ENCODE measurements around the gene MED7. TPM values are rescaled to one million over a fixed set of nuclear protein-coding genes. Genes with fewer than 3 reads are reported as not detected.

MED7 gene
- total and polyA plus RNA-seq, 2 of the 8 experiments (the other 6 are each of a cell fraction or from before 2014, with no cell fraction given) = 6.9 to 9.5 TPM

GRCh38 chr5:157177953-157178352 is 35.3 kb upstream of the MED7 start (continued):
- TF ChIP-seq EP300 (IDR thresholded peaks at IDR 0.05; ENCODE audit: borderline replicate concordance in 1 of 2, low read depth in 2 of 2, low read length in 2 of 2) (no peak), POLR2A (IDR thresholded peaks at IDR 0.05; ENCODE audit: control extremely low read depth in 1 of 2, low read depth in 2 of 2, low read length in 2 of 2) (no peak), KDM4A (IDR thresholded peaks at IDR 0.05; ENCODE audit: low read depth, low read length, severe bottlenecking) (no peak), TCF12 (IDR thresholded peaks at IDR 0.05; ENCODE audit: low read depth, low read length) (no peak)
